NCI-H2227 (cell line): ENCODE data around the gene TMEM132D.
"Not testable (repeated sequence)": the region's sequence is repeated elsewhere in the genome, so short reads cannot be mapped to it uniquely, and the experiment has no call there.

ENCODE experiments used
- DNase-seq: peaks from one replicate; lab custom pipeline; 2025; ENCODE audit not compliant: unreplicated experiment; lab: John Stamatoyannopoulos, UW

Gene TMEM132D

DNA sequence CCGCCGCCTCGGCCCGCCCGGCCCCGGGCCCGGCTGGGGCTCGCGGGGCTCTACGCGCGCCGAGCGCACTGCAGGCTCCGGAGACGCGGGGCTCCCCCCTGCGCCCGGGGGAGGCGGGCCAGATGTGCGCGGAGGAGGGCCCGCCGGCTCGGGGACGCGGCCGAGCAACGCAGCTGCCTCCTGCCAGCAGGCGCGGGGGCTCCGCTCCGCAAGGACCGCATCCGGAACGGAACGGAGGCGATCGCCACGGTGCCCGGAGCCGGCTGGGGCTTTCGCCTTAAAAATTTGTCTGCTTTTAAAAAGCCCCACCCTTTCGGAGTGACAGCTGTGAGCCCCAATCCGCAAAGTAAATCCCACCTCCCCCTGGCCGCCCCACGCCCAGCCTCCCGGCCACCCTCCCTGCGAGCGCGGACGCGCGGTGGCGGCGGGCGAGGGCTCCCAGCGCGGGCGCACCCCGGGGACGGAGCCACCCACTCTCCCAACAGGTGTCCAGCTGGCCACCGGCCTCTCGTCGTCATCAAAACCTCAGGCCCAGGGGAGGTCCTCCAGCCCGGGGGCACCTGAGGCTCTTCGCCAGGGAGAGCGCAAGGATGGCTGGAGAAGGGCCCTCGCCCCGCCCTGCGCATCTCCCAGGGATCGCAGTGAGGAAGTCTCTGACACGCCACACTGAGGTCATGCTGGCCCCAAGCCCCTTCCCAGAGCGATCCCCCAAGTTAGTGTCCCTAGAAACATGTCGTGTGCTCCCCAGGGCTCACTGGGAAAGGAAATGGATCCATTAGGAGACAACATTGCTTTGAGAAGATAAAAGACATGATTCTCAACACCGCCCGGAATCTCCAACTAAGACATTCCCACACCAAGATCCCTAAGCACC lies at the start of gene TMEM132D:
Gene TMEM132D, minus strand, starts transcription at position 70 of the 874 bp plus-strand sequence.
- DNase-seq = no peak

GRCh38 chr12:129949651-129950050 lies 45.8 kb upstream of the TMEM132D start:
- DNase-seq = no peak

- DNase-seq = no peak
Observed at GRCh38 chr12:129941618-129942017, 37.8 kb upstream of the TMEM132D start.

GRCh38 chr12:129938089-129938488 lies 34.3 kb upstream of the TMEM132D start:
- no peak for DNase-seq

DNA sequence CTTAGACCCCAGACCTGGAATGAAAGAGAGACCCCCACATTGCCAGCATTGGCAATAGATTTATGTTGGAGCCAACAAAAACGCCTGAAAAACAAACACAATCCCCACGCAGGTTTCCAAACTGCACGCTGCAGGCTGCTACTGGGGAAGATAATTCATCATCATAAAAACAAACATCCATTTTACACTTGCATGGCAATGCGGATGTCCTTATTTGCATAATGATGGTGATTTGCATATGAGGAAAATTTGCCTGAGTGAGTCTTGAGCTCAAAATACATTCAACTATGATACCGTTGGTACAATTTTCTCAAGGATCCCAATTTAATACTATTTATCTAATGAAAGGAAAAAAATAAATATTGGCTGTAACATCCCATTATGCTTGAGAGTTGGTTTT lies 33.6 kb upstream of the TMEM132D start:
- DNase-seq = no peak

DNA sequence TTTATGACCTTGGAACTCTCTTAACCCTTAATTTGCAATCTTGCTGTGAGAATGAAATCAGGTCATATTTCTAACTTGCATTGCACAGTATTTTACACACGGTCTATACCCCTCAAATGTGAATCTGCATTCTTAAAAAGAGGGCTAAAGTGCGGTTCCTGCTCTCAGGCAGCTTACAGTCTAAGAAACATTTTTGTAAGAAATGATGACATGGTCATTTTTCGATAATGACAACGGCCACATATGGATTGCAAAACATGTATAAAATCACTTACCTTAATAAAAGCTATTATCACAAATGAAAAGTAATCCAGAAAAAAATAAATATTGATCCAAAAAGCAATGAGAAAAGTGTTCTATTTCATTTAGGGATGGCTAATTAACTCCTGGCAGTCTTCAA lies 24.8 kb upstream of the TMEM132D start:
- DNase-seq = no peak

GRCh38 chr12:129927316-129927900 lies 23.6 kb upstream of the TMEM132D start:
- no peak for DNase-seq

DNA sequence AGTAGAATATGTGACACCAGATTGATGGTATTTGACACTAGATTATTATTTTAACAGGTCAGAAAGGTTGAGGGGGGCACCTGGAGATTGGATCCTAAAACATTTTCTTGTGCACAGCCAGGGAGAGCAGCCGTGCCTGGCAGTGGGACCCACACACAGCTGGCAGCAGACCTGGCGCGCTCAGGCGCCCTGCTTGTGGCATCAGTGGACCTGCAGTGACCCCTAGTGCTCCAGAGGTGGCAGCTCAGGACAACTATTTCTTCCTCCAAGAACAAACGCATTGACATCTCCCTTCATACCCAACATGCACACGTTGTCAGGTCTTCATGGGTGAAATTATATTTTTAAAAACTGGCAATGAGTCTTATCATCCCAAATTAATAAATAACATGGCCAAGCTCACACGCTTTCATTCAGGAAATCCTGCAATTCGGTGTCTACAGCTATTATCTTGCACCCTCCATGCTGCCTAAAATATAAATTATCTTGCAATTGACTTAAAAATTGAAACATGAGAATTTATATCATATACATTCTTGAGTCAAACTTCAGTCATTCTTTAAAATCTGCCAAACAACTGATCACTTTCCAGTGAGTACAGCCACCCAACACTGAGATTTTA lies 7.7 kb upstream of the TMEM132D start:
- no peak for DNase-seq

DNA sequence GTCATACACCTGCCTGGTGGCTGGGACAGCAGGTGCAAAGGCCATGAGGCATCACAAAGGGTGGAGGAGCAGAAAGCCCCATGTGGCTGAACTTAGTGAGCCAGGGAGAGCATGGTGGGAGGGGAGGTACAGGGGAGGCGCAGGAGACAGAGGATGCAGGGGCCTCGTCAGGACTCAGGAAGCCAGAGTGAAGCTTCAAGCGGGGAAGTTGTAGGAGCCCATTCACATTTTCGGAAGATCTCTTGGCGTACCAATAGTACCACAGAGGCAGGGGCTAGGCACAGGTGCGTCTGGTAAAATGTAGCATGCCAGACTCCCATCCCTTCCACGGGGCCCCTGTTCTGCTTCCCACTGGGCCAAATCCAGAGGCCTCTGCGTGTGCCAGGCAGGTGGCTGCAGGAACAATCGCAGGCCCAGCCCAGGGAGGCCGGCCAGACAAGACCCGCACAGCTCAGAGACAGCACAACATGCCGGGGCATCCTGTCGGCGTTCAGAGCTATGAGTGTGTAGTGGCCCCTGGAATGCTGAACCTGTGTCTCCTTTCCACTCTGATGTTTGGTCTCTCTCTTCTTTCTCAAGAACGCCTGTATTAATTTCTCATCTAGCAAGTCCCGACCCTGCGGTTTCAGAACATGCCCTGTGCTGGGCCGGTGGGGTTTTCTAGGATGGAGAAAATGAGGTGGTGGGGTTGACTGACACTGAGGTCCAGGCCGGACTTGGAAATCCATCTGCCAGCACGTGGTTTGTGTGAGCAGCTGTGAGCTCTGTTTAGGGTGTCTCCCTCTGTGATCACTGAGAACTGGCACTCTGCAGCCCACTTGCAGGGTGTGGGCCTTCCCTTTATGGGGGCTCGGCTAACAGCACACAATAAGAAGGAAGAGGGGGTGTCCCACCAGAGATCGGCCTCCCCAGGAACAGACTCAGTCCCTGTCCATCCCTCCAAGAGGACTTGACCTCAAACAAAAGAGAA lies 5.5 kb upstream of the TMEM132D start:
- DNase-seq = no peak

DNA sequence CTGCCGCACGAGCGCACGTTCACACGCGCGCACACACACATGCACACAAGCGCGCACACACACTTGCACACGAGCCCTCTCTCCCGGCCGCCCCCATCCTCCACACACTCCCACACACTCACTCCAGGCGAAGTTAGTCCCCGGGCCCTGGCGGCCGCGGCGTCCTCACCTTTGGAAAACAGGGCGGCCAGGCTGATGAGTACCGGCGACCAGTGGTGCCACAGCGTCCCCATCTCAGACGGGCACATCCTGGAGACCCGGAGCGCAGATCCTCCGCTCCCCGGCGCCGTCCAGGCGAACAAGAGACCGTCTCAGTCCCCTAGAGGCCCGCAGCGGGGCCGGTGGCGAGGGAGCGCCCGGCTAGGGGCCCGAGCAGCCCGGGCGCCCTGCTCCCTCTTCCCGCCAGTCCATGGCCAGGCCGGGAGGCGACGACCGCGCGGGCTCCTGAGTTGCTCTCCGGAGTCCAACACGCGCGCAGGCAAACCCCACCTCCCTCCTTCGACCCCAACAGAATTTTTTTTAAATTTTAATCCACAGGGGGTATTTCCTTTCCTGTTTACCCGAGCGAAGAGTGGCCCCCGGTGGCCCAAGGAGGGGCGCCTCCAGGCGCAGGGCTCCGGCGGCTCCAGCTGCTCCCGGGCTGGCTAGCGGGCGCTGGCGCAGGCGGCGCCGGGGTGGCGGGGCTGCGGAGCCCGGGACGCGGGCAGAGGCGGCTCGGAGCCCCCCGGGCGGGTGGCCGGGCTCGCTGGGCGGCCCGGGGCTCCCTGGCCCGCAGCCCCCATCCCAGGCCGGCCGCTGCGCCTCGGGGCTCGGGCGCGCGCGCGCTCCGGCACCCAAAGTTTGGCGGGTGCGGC lies 506 bp downstream of the TMEM132D start:
- DNase-seq = no peak

DNA sequence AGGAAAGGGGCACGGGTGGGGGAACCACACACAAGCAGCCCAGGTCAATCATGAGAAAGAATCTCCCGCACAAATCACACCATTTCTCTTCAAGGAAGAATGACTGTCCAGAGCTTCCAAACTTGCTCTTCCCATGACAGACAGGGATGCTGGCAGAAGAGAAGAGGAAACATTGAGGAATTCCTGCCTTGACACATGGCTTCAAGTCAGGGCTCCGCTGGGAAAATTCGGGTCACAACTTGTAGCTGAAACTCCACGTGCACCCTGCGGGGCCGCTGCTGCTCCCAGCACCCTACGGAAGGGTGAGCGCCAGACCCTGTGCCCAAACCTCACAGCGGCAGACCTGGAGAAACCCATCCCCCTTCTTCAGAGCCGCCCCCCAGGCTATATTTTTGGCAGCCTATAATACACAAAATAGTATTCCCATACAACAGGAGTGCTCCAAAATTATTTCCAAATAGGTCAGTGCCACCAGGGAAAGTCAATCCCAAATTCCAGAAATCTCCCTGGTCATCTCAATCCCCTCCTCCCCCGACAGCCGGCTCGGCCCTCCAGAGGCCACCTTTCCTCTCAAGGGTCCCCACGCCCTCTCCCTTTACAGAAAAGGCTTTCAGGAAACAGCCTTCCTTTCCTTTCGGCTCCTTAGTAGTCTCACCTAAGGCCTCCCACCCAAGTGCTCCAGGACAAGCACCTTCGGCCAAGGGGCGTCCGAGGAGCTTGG lies 1.3 kb downstream of the TMEM132D start:
- no peak for DNase-seq

- DNase-seq = no peak
Observed at GRCh38 chr12:129901254-129901653, 2.6 kb downstream of the TMEM132D start.

DNA sequence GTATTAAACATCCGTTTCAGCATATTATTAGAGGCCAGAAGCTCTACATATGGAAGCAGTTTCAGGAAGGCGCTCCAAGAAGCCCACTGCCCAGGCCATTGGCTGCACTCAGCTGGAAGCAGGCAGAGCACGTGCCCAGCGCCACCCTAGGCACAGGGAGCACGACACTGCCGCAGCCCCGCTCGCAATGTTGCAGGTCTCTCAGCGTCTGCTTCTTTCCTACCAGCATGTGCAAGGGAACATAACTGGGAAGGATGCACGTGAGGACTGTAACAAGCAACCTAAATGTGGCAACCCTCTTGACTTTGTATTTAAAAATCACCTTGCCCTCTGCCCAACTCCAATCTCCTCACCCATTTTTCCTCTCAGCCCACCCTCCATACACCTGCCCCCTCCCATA lies 3.5 kb downstream of the TMEM132D start:
- no peak for DNase-seq

DNA sequence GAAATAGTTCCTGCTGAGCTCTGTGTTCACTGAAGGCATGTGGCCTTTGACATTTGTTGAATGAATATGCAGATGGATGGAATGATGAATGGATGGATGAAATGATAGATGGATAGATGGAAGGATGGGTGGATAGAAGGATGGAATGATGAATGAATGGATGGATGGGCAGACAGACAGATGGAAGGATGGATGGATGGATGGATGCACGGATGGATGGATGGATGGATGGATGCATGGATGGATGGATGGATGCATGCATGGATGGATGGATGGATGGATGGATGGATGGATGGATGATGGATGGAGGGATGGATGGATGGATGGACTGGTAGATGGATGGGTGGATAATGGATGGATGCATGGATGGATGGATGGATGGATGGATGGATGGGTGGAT lies 4.8 kb downstream of the TMEM132D start:
- DNase-seq = not testable (repeated sequence)

- no peak for DNase-seq
Observed at GRCh38 chr12:129893691-129894090, 10.1 kb downstream of the TMEM132D start.

GRCh38 chr12:129887101-129887500 lies 16.7 kb downstream of the TMEM132D start:
- no peak for DNase-seq

- no peak for DNase-seq
Observed at GRCh38 chr12:129886541-129886940, 17.3 kb downstream of the TMEM132D start.

GRCh38 chr12:129885287-129885686 lies 18.5 kb downstream of the TMEM132D start:
- DNase-seq = no peak

DNA sequence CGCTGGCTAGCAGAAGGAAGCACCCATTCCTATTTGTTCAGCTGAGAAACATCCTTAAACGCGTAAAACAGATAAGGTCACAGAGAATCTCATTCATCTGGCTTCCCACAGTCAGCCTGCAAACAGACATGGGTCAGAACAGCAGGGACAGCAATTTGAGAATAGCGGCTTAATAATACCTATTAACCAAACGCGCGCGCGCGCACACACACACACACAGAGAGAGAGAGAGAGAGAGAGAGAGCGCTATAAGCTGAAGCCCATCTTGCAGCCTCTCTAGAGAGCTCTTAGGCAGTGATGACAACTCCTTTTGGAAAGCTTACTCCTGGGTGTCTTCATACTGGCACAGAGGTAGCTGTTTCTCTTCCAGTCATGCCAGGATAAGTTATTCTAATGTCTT lies 26.4 kb downstream of the TMEM132D start:
- no peak for DNase-seq
